ENCODE data around the gene INO80D. TPM values are rescaled to one million over a fixed set of nuclear protein-coding genes. Genes with fewer than 3 reads are reported as not detected.
"Not testable (repeated sequence)": the region's sequence is repeated elsewhere in the genome, so short reads cannot be mapped to it uniquely, and the experiment has no call there.

Gene INO80D
- total RNA-seq, 1 donor from 2014 or later: 21.0 TPM

DNA sequence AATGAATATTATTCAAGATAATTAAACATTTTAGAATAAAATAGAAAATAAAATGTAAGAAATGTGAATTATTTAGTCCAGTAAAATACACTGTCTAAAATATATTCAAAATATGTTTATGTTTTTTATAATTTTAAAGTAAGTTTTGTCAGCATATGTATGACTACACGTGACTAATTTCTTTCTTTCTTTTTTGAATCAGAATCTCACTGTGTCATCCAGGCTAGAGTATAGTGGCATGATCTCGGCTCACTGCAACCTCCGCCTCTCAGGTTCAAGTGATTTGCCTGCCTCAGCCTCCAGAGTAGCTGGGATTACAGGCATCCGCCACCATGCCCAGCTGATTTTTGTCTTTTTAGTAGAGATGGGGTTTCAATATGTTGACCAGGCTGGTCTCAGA lies 19.1 kb upstream of the INO80D start:
- no peak for DNase-seq (ENCODE audit: low spot score)
- Mint-ChIP-seq H3K27ac (ENCODE audit: unreplicated experiment) (no peak overlapping the region), H3K4me1 (ENCODE audit: unreplicated experiment) (no peaks in the 10 kb centered on the region)

GRCh38 chr2:206098872-206099271 lies 12.9 kb upstream of the INO80D start:
- not testable (repeated sequence) for H3K27ac Mint-ChIP-seq (ENCODE audit: unreplicated experiment); H3K9me3 Mint-ChIP-seq (ENCODE audit: unreplicated experiment); H3K4me3 Mint-ChIP-seq (ENCODE audit: unreplicated experiment); H3K4me1 Mint-ChIP-seq (ENCODE audit: unreplicated experiment); H3K27me3 Mint-ChIP-seq (ENCODE audit: unreplicated experiment); H3K36me3 Mint-ChIP-seq (ENCODE audit: low read depth, unreplicated experiment); DNase-seq (ENCODE audit: low spot score)

More for the DNA sequence above, 19.1 kb upstream of the INO80D start:
- Mint-ChIP-seq H3K36me3 (ENCODE audit: low read depth, unreplicated experiment) (no peaks in the 10 kb centered on the region), H3K9me3 (ENCODE audit: unreplicated experiment) (no peaks in the 10 kb centered on the region), H3K27me3 (ENCODE audit: unreplicated experiment) (no peaks in the 10 kb centered on the region), H3K4me3 (ENCODE audit: unreplicated experiment) (no peak overlapping the region)
- TF ChIP-seq CTCF (IDR thresholded peaks at IDR 0.05; ENCODE audit: unreplicated experiment): no peak

GRCh38 chr2:206098471-206098870 lies 12.5 kb upstream of the INO80D start:
- Mint-ChIP-seq H3K4me3 (ENCODE audit: unreplicated experiment) (no peak overlapping the region), H3K27ac (ENCODE audit: unreplicated experiment) (no peak overlapping the region), H3K9me3 (ENCODE audit: unreplicated experiment) (no peaks in the 10 kb centered on the region), H3K36me3 (ENCODE audit: low read depth, unreplicated experiment) (no peaks in the 10 kb centered on the region), H3K4me1 (ENCODE audit: unreplicated experiment) (no peaks in the 10 kb centered on the region), H3K27me3 (ENCODE audit: unreplicated experiment) (no peaks in the 10 kb centered on the region)
- TF ChIP-seq CTCF (IDR thresholded peaks at IDR 0.05; ENCODE audit: unreplicated experiment): no peak
- no peak for DNase-seq (ENCODE audit: low spot score)

DNA sequence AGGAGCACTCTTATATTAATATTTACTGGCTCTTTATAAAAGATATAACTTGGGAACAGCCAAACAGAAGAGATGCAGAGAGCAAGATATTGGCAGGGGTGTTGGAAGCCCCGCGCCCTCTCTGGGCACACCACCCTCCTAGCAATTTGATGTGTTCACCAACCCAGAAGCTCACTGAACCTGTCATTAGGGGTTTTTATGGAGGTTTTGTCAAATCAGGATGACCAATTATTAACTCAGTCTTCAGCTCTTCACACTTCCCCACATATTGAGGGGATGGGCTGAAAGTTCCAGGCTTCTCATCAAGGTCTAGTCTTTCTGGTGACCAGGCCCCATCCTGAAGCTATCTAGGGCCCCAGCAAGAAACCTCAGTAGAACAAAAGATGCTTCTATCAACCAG lies 10.9 kb upstream of the INO80D start:
- H3K36me3 Mint-ChIP-seq (ENCODE audit: low read depth, unreplicated experiment): no peaks in the 10 kb centered on the region
- H3K27me3 Mint-ChIP-seq (ENCODE audit: unreplicated experiment): no peaks in the 10 kb centered on the region
- no peaks in the 10 kb centered on the region for H3K4me1 Mint-ChIP-seq (ENCODE audit: unreplicated experiment)
- no peak for DNase-seq (ENCODE audit: low spot score)
- no peak for TF ChIP-seq CTCF (IDR thresholded peaks at IDR 0.05; ENCODE audit: unreplicated experiment)
- no peak overlapping the region for H3K4me3 Mint-ChIP-seq (ENCODE audit: unreplicated experiment)
- no peak overlapping the region for H3K27ac Mint-ChIP-seq (ENCODE audit: unreplicated experiment)
- no peaks in the 10 kb centered on the region for H3K9me3 Mint-ChIP-seq (ENCODE audit: unreplicated experiment)

GRCh38 chr2:206095536-206096332 lies 9.8 kb upstream of the INO80D start:
- Mint-ChIP-seq H3K4me1 (ENCODE audit: unreplicated experiment) (no peaks in the 10 kb centered on the region), H3K4me3 (ENCODE audit: unreplicated experiment) (no peak overlapping the region), H3K27ac (ENCODE audit: unreplicated experiment) (no peak overlapping the region), H3K9me3 (ENCODE audit: unreplicated experiment) (no peaks in the 10 kb centered on the region), H3K27me3 (ENCODE audit: unreplicated experiment) (no peaks in the 10 kb centered on the region), H3K36me3 (ENCODE audit: low read depth, unreplicated experiment) (no peaks in the 10 kb centered on the region)
- no peak for TF ChIP-seq CTCF (IDR thresholded peaks at IDR 0.05; ENCODE audit: unreplicated experiment)
- DNase-seq (ENCODE audit: low spot score): no peak

All from endothelial cell (in vitro differentiated cells).